H1 (cell line): ENCODE results near the gene CFL2. TPM values are rescaled to one million over a fixed set of nuclear protein-coding genes. Genes with fewer than 3 reads are reported as not detected.

Source experiments
- CTCF ChIA-PET: fragments of 300-600 bp; sonication (Branson Sonifier 250); formaldehyde crosslinking; loops from one replicate; lab custom pipeline; 2021; ENCODE audit not compliant: partially characterized antibody; lab: Charles Lee
- POLR2A ChIA-PET: fragments of 300-600 bp; sonication (Branson Sonifier 250); formaldehyde crosslinking; loops from one replicate; lab custom pipeline; 2021; ENCODE audit warnings: inconsistent platforms; ENCODE audit not compliant: partially characterized antibody; lab: Charles Lee
- DNase-seq, 2 experiments: peaks; one replicate each; pipeline versions ENCODE4 v3.0.0 to v3.0.0-alpha.2; 2010 to 2022; ENCODE audit warnings: low spot score in 2 of 2, low read depth in 1 of 2, mixed read lengths in 1 of 2
- FAIRE-seq: peaks from 2 replicates; lab custom pipeline; 2011; peaks lifted over from hg19 to GRCh38; lab: Jason Lieb, UNC
- H2AFZ ChIP-seq: 2 replicates; pipeline ENCODE4 v1.8.1; 2012; ENCODE audit warnings: low read length, inconsistent platforms
- H2AK5ac ChIP-seq: 2 replicates; pipeline ENCODE4 v1.6.1; 2013; ENCODE audit warnings: low read depth, low read length
- H2BK120ac ChIP-seq: replicated peaks from 2 replicates; pipeline ENCODE3; 2013; ENCODE audit warnings: low read depth, low read length, inconsistent platforms
- H2BK12ac ChIP-seq: 2 replicates; pipeline ENCODE4 v1.6.1; 2013; ENCODE audit warnings: low read depth, low read length
- H2BK15ac ChIP-seq: 2 replicates; pipeline ENCODE4 v1.6.1; 2013; ENCODE audit warnings: low read length
- H2BK20ac ChIP-seq: 2 replicates; pipeline ENCODE4 v1.6.1; 2013; ENCODE audit warnings: low read length
- H2BK5ac ChIP-seq: 2 replicates; pipeline ENCODE4 v1.6.1; 2013; ENCODE audit warnings: low read depth, low read length
- H3K14ac ChIP-seq: 2 replicates; pipeline ENCODE4 v1.6.1; 2013; ENCODE audit warnings: inconsistent platforms; ENCODE audit not compliant: insufficient read length
- H3K18ac ChIP-seq: 2 replicates; pipeline ENCODE4 v1.6.1; 2013; ENCODE audit warnings: low read length; ENCODE audit errors: extremely low read depth
- H3K23ac ChIP-seq: 2 replicates; pipeline ENCODE4 v1.6.1; 2013; ENCODE audit warnings: inconsistent platforms; ENCODE audit not compliant: insufficient read length
- H3K23me2 ChIP-seq: 2 replicates; pipeline ENCODE4 v1.6.1; 2013; ENCODE audit warnings: low read depth, low read length
- H3K27ac ChIP-seq: 2 replicates; pipeline ENCODE4 v1.6.1; 2011; ENCODE audit warnings: low read depth, low read length, inconsistent platforms
- H3K27me3 ChIP-seq, 4 experiments: replicated peaks in 1 of 4; 1 replicate in 1 of 4; 2 replicates in 3 of 4; pipeline versions ENCODE4 v1.6.1 to v1.8.1; 2011 to 2013; ENCODE audit warnings: low read length in 3 of 4, mild to moderate bottlenecking in 3 of 4, inconsistent platforms in 2 of 4, mixed read lengths in 2 of 4, moderate library complexity in 1 of 4; ENCODE audit not compliant: control insufficient read depth in 3 of 4, insufficient read depth in 3 of 4; ENCODE audit errors: extremely low read depth in 1 of 4
- H3K36me3 ChIP-seq, 4 experiments: 2 replicates each; pipeline versions ENCODE4 v1.6.1 to v1.8.1; 2011 to 2013; ENCODE audit warnings: mild to moderate bottlenecking in 4 of 4, low read length in 3 of 4, moderate library complexity in 2 of 4, control low read depth in 1 of 4, inconsistent platforms in 1 of 4; ENCODE audit not compliant: insufficient read depth in 4 of 4, control insufficient read depth in 2 of 4
- H3K4ac ChIP-seq: replicated peaks from 2 replicates; pipeline ENCODE3; 2013; ENCODE audit warnings: low read length, low read depth, mixed read lengths, inconsistent platforms; ENCODE audit not compliant: insufficient read length
- H3K4me1 ChIP-seq, 4 experiments: replicated peaks in 1 of 4; 1 replicate in 1 of 4; 2 replicates in 3 of 4; pipeline versions ENCODE4 v1.6.1 to v1.8.1; 2011 to 2013; ENCODE audit warnings: low read length in 3 of 4, inconsistent platforms in 2 of 4, mixed read lengths in 1 of 4; ENCODE audit not compliant: insufficient read depth in 4 of 4, control insufficient read depth in 3 of 4
- H3K4me2 ChIP-seq, 2 experiments: 2 replicates each; pipeline versions ENCODE4 v1.6.1 to v1.8.1; 2011 to 2013; ENCODE audit warnings: low read depth in 2 of 2, low read length in 2 of 2, control low read depth in 1 of 2, inconsistent platforms in 1 of 2, mild to moderate bottlenecking in 1 of 2; ENCODE audit not compliant: insufficient read depth in 1 of 2
- H3K4me3 ChIP-seq, 4 experiments: fragments of 200-600, 300-600 bp in 1 of 4; sonication (generic), shearing (Covaris generic), sonication (Bioruptor Twin) in 1 of 4; 2 replicates each; pipeline versions ENCODE4 v1.5.1 to v1.8.1; 2011 to 2016; ENCODE audit warnings: low read length in 4 of 4, low read depth in 3 of 4, control low read depth in 2 of 4, inconsistent platforms in 2 of 4, mild to moderate bottlenecking in 2 of 4, mixed read lengths in 1 of 4, moderate library complexity in 1 of 4; ENCODE audit not compliant: insufficient read depth in 2 of 4; ENCODE audit errors: extremely low read depth in 1 of 4
- H3K56ac ChIP-seq: replicated peaks from 2 replicates; pipeline ENCODE3; 2013; ENCODE audit warnings: low read depth, mild to moderate bottlenecking, mixed read lengths, low read length, inconsistent platforms; ENCODE audit not compliant: insufficient read length
- H3K79me1 ChIP-seq: 2 replicates; pipeline ENCODE4 v1.6.1; 2013; ENCODE audit warnings: low read depth, low read length, control low read depth
- H3K79me2 ChIP-seq, 2 experiments: 2 replicates each; pipeline versions ENCODE4 v1.6.1 to v1.8.1; 2012 to 2013; ENCODE audit warnings: low read length in 2 of 2, mild to moderate bottlenecking in 2 of 2, inconsistent platforms in 1 of 2; ENCODE audit not compliant: insufficient read depth in 2 of 2, control insufficient read depth in 1 of 2
- H3K9ac ChIP-seq, 4 experiments: replicated peaks in 1 of 4; 1 replicate in 1 of 4; 2 replicates in 3 of 4; pipeline versions ENCODE4 v1.6.1 to v1.8.1; 2011 to 2013; ENCODE audit warnings: low read depth in 3 of 4, low read length in 3 of 4, control low read depth in 2 of 4, mild to moderate bottlenecking in 2 of 4, moderate library complexity in 2 of 4, inconsistent platforms in 1 of 4; ENCODE audit errors: extremely low read depth in 1 of 4
- H3K9me3 ChIP-seq, 2 experiments: 2 replicates each; pipeline versions ENCODE4 v1.6.1 to v1.8.1; 2012 to 2013; ENCODE audit warnings: mild to moderate bottlenecking in 2 of 2, moderate library complexity in 2 of 2, control low read depth in 1 of 2, inconsistent platforms in 1 of 2, low read depth in 1 of 2, low read length in 1 of 2, mixed read lengths in 1 of 2; ENCODE audit not compliant: insufficient read depth in 2 of 2
- H4K20me1 ChIP-seq, 2 experiments: replicated peaks in 1 of 2; 2 replicates each; pipeline versions ENCODE3 to v1.8.1; 2011 to 2013; ENCODE audit warnings: inconsistent platforms in 2 of 2, low read length in 2 of 2, mild to moderate bottlenecking in 1 of 2; ENCODE audit not compliant: insufficient read depth in 2 of 2, control insufficient read depth in 1 of 2
- H4K5ac ChIP-seq: 2 replicates; pipeline ENCODE4 v1.6.1; 2013; ENCODE audit warnings: low read length, low read depth, mixed read lengths, inconsistent platforms; ENCODE audit not compliant: insufficient read length
- H4K8ac ChIP-seq: 2 replicates; pipeline ENCODE4 v1.8.0; 2013; ENCODE audit warnings: mild to moderate bottlenecking, moderate library complexity, low read length, inconsistent platforms; ENCODE audit not compliant: insufficient read depth; ENCODE audit errors: extremely low read depth
- H4K91ac ChIP-seq: replicated peaks from 2 replicates; pipeline ENCODE3; 2013; ENCODE audit warnings: low read length, mixed read lengths, inconsistent platforms; ENCODE audit not compliant: insufficient read length
- ATF2 ChIP-seq: IDR thresholded peaks from 2 replicates; pipeline ENCODE4 v1.6.1; 2012; ENCODE audit warnings: low read length, inconsistent platforms
- BRCA1 ChIP-seq: IDR thresholded peaks from 2 replicates; pipeline ENCODE4 v1.6.1; 2012; ENCODE audit warnings: low read depth, low read length, improper control_type of control experiment
- CTBP2 ChIP-seq: IDR thresholded peaks from 2 replicates; pipeline ENCODE4 v1.7.0; 2011; ENCODE audit warnings: borderline replicate concordance, mild to moderate bottlenecking, moderate library complexity, mixed read lengths, low read length; ENCODE audit not compliant: insufficient read depth, insufficient read length
- FOSL1 ChIP-seq: IDR thresholded peaks from 2 replicates; pipeline ENCODE4 v1.6.1; 2011; ENCODE audit warnings: mild to moderate bottlenecking, low read depth, low read length, moderate library complexity; ENCODE audit not compliant: insufficient read depth
- HDAC2 ChIP-seq, 2 experiments: fragments of 300-600 bp in 1 of 2; sonication (generic) in 1 of 2; IDR thresholded peaks; 2 replicates each; pipeline ENCODE4 v1.6.1; 2011 to 2012; ENCODE audit warnings: low read depth in 2 of 2, low read length in 2 of 2, mild to moderate bottlenecking in 2 of 2, moderate library complexity in 2 of 2, borderline replicate concordance in 1 of 2, inconsistent platforms in 1 of 2
- MAX ChIP-seq: IDR thresholded peaks from 2 replicates; pipeline ENCODE4 v1.6.1; 2012; ENCODE audit warnings: inconsistent platforms
- POLR2A ChIP-seq, 2 experiments: IDR thresholded peaks; 1 replicate in 1 of 2; 2 replicates in 1 of 2; pipeline ENCODE4 v1.6.1; 2011; ENCODE audit warnings: low read depth in 2 of 2, low read length in 2 of 2, mild to moderate bottlenecking in 2 of 2; ENCODE audit errors: control extremely low read depth in 1 of 2
- SIX5 ChIP-seq: IDR thresholded peaks from 2 replicates; pipeline ENCODE4 v1.6.1; 2011; ENCODE audit warnings: mild to moderate bottlenecking, low read depth, low read length
- SUZ12 ChIP-seq: fragments of 200-600 bp; sonication (generic); IDR thresholded peaks from 2 replicates; pipeline ENCODE4 v1.6.1; 2012; ENCODE audit warnings: mild to moderate bottlenecking, inconsistent platforms, low read length, moderate library complexity, mixed read lengths
- WGBS, 2 experiments: shearing (Covaris generic) in 1 of 2; methylation state at CpG; one replicate each; pipeline versions ENCODE4 v1.1.6 to v1.1.7; 2013 to 2015; ENCODE audit warnings: low lambda C conversion rate in 2 of 2, mixed read lengths in 2 of 2, inconsistent platforms in 1 of 2, low coverage in 1 of 2, missing lambda C conversion rate in 1 of 2; ENCODE audit not compliant: insufficient replicate concordance in 2 of 2, insufficient coverage in 1 of 2, insufficient read length in 1 of 2; ENCODE audit errors: extremely low coverage in 1 of 2, missing lambda C conversion rate in 1 of 2; 5-methylcytosine and 5-hydroxymethylcytosine counted together
- polyA plus RNA-seq, 7 experiments: library from polyadenylated mRNA; depleted of rRNA in 3 of 7; stranded (reverse) in 5 of 7; unstranded in 2 of 7; fragments of >200 nt in 5 of 7; fragments of 200-250 nt in 2 of 7; gene quantifications; 1 replicate in 5 of 7; 2 replicates in 1 of 7; 4 replicates in 1 of 7; pipeline versions ENCODE4 v1.2.1 to v1.2.3, GENCODE V29; 2011 to 2013; ENCODE audit warnings: missing spikeins in 2 of 7, mixed read lengths in 2 of 7
- total RNA-seq: library from RNA; stranded (reverse); fragmentation: NEBNext Ultra II Directional; extraction: Animal tissue kit (Norgen Biotek cat#: 25700); gene quantifications from 2 replicates; pipeline ENCODE4 v1.2.1, GENCODE V29; 2021

Gene CFL2
- total and polyA plus RNA-seq, 2 of the 8 experiments (the other 6 are each of a cell fraction or from before 2014, with no cell fraction given): 9.7 to 20.5 TPM

GRCh38 chr14:34680806-34681479 is 33.5 kb downstream of the CFL2 start:
- Histone ChIP-seq H3K79me1 (no peaks in the 10 kb centered on the region), H4K91ac (no peak overlapping the region), H4K8ac (no peak overlapping the region), H2BK12ac (no peak overlapping the region), H3K36me3 (no peaks in the 10 kb centered on the region), H4K5ac (no peak overlapping the region), H4K20me1 (no peaks in the 10 kb centered on the region), H3K4me3 (no peak overlapping the region), H3K23me2 (no peaks in the 10 kb centered on the region), H3K27me3 (no peaks in the 10 kb centered on the region), H3K23ac (no peak overlapping the region), H3K79me2 (no peaks in the 10 kb centered on the region), H2BK120ac (no peak overlapping the region), H2BK15ac (no peak overlapping the region), H3K27ac (no peak overlapping the region), H3K14ac (no peak overlapping the region), H3K56ac (no peak overlapping the region), H3K18ac (no peak overlapping the region), H3K4me2 (no peak overlapping the region), H3K4ac (no peak overlapping the region), H3K4me1 (peaks cover 0 to 9% (median 4%) of the 10 kb centered on the region in 4 experiments; a peak in 4 of 7 replicates), H2AK5ac (no peak overlapping the region), H3K9me3 (no peaks in the 10 kb centered on the region), H3K9ac (no peak overlapping the region), H2AFZ (no peak overlapping the region), H2BK5ac (no peak overlapping the region)
- no peak for FAIRE-seq
- ChIA-PET CTCF (interaction anchor here (0.6 to 1.9 kb wide), 4 partner anchors 8 to 438 kb away, joined by 3 to 9 read pairs (median 6); no protein-coding TSS in a partner anchor), POLR2A (interaction anchor here (0.7 to 0.9 kb wide), 2 partner anchors 10 to 12 kb away, joined by 3 to 4 read pairs; no protein-coding TSS in a partner anchor)
- no peak for DNase-seq
- no peak for TF ChIP-seq FOSL1
- no peak for TF ChIP-seq BRCA1
- TF ChIP-seq SUZ12: no peak
- no peak for TF ChIP-seq SIX5
- TF ChIP-seq CTBP2: no peak
- no peak for TF ChIP-seq HDAC2 (IDR thresholded peaks at IDR 0.05; ENCODE audit: borderline replicate concordance in 1 of 2, low read depth in 2 of 2, low read length in 2 of 2)
- TF ChIP-seq MAX: no peak
- no peak for TF ChIP-seq POLR2A (IDR thresholded peaks at IDR 0.05; ENCODE audit: control extremely low read depth in 1 of 2, low read depth in 2 of 2, low read length in 2 of 2)
- TF ChIP-seq ATF2: no peak
- TF ChIP-seq, all 59 proteins: peak for 0
- no peak overlapping the region for H2BK20ac ChIP-seq
- 86% methylated on average over 8 of the region's 8 CpGs; no CpG with 5 or more reads in 1 of the 2 experiments for WGBS, 2 experiments
